Left lung (tissue), 10 donors: ENCODE measurements around the gene CCDC167. TPM values are rescaled to one million over a fixed set of nuclear protein-coding genes. Genes with fewer than 3 reads are reported as not detected.
A peak's percentile ranks its signal among the peaks of the same experiment; 100 is the strongest.

Experiments used
- ATAC-seq: fragments of 200-7000 bp; cut with Tn5 transposase; one replicate; pipeline ENCODE4 v1.9.1; 2020; ENCODE audit warnings: moderate library complexity
- DNase-seq, 4 donors: peaks; one replicate each; pipeline ENCODE4 v3.0.0-alpha.2; 2013 to 2020
- H3K27ac ChIP-seq, 2 donors: fragments of 200-600 bp; sonication (generic) in 1 of 2; one replicate each; pipeline versions ENCODE4 v1.5.0 to v1.8.0; 2020 to 2021
- H3K27me3 ChIP-seq, 2 donors: fragments of 200-600 bp; sonication (generic) in 1 of 2; one replicate each; pipeline versions ENCODE4 v1.5.0 to v1.8.0; 2020 to 2021
- H3K36me3 ChIP-seq, 2 donors: fragments of 200-600 bp; sonication (generic) in 1 of 2; one replicate each; pipeline versions ENCODE4 v1.5.0 to v1.8.0; 2020 to 2021
- H3K4me1 ChIP-seq, 2 donors: fragments of 200-600 bp; one replicate each; pipeline ENCODE4 v1.8.0; 2021
- H3K4me3 ChIP-seq, 2 donors: fragments of 200-600 bp; sonication (generic) in 1 of 2; one replicate each; pipeline versions ENCODE4 v1.5.0 to v1.8.0; 2020 to 2021; ENCODE audit warnings: mild to moderate bottlenecking in 1 of 2
- H3K9me3 ChIP-seq, 2 donors: fragments of 200-600 bp; sonication (generic) in 1 of 2; one replicate each; pipeline versions ENCODE4 v1.5.0 to v1.8.0; 2020 to 2021
- intact Hi-C, 2 donors: fragments of 100-400 bp; cut with DNase I; formaldehyde crosslinking; loops; one replicate each; pipeline versions ENCODE4 v1.11.2 to v1.14.2; 2022
- polyA plus RNA-seq, 6 donors: library from polyadenylated mRNA; unstranded; fragments of 120-200 nt; gene quantifications; one replicate each; pipeline ENCODE4 v1.2.1, GENCODE V29; 2013; ENCODE audit not compliant: insufficient read length in 6 of 6
- total RNA-seq, 2 donors: library from RNA; stranded (reverse); fragmentation: NEBNext Ultra II Directional; extraction: Animal tissue kit (Norgen Biotek cat#: 25700); gene quantifications; one replicate each; pipeline ENCODE4 v1.2.1, GENCODE V29; 2021
- TF ChIP-seq, protein P1 (sequence below), 2 donors: fragments of 200-600 bp; sonication (generic) in 1 of 2; IDR thresholded peaks; one replicate each; pipeline versions ENCODE4 v1.5.0 to v1.8.0; 2021; ENCODE audit warnings: antibody characterized with exemption in 2 of 2
- donor health status: DM: no; HTN: yes; CAD: no.
- donor health status: DM: no; HTN: no; CAD: no.

Gene CCDC167
- total and polyA plus RNA-seq, 8 donors = 18.2 to 25.2 (median 23.7) TPM

GRCh38 chr6:37507077-37507476 is 7.4 kb upstream of the CCDC167 start:
- intact Hi-C loops = no loop called here
- ATAC-seq (no peak), DNase-seq (no peak)
- H3K36me3 ChIP-seq = no peaks in the 10 kb centered on the region
- no peak overlapping the region for H3K4me3 ChIP-seq
- H3K27me3 ChIP-seq = peaks cover 0 to 16% of the 10 kb centered on the region in 2 donors
- H3K27ac ChIP-seq = no peak overlapping the region
- TF ChIP-seq, protein P1, sequence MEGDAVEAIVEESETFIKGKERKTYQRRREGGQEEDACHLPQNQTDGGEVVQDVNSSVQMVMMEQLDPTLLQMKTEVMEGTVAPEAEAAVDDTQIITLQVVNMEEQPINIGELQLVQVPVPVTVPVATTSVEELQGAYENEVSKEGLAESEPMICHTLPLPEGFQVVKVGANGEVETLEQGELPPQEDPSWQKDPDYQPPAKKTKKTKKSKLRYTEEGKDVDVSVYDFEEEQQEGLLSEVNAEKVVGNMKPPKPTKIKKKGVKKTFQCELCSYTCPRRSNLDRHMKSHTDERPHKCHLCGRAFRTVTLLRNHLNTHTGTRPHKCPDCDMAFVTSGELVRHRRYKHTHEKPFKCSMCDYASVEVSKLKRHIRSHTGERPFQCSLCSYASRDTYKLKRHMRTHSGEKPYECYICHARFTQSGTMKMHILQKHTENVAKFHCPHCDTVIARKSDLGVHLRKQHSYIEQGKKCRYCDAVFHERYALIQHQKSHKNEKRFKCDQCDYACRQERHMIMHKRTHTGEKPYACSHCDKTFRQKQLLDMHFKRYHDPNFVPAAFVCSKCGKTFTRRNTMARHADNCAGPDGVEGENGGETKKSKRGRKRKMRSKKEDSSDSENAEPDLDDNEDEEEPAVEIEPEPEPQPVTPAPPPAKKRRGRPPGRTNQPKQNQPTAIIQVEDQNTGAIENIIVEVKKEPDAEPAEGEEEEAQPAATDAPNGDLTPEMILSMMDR (IDR thresholded peaks at IDR 0.05) = no peak
- no peaks in the 10 kb centered on the region for H3K4me1 ChIP-seq
- H3K9me3 ChIP-seq = no peaks in the 10 kb centered on the region

- ATAC-seq (no peak), DNase-seq (no peak)
- Histone ChIP-seq H3K4me1 (no peaks in the 10 kb centered on the region), H3K36me3 (no peaks in the 10 kb centered on the region), H3K4me3 (no peak overlapping the region), H3K27ac (no peak overlapping the region), H3K27me3 (peaks cover 0 to 10% of the 10 kb centered on the region in 2 donors), H3K9me3 (no peaks in the 10 kb centered on the region)
- intact Hi-C loops = no loop called here
- TF ChIP-seq, protein P1 (IDR thresholded peaks at IDR 0.05) = no peak
Measured at GRCh38 chr6:37506479-37506878, 6.8 kb upstream of the CCDC167 start.

DNA sequence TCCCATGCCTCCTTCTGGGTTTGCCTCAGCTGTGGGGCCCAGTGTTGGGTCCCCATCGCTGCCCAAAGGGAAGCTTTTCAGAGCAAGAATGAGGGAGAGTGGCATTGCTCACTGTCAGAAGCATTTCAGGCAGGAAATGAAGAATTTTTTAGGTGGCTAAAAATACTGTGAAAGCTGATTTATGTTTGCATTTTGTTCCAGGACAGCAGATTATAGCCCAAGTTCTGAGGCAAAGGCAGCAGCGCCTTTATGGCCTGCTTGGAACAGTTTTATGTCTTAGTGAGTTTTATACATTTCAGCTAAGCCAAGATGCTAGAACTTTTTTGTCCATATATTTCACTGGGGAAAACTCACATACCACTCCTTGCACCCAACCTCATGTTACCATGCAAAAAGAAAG is 4.3 kb upstream of the CCDC167 start:
- ATAC-seq (no peak), DNase-seq (no peak)
- H3K36me3 ChIP-seq = no peaks in the 10 kb centered on the region
- H3K4me3 ChIP-seq = no peak overlapping the region
- no peaks in the 10 kb centered on the region for H3K9me3 ChIP-seq
- TF ChIP-seq, protein P1 (IDR thresholded peaks at IDR 0.05) = no peak
- no peaks in the 10 kb centered on the region for H3K27me3 ChIP-seq
- peak overlapping the region in 1 of 2 donors; percentile 9 for H3K27ac ChIP-seq
- intact Hi-C loops = no loop called here
- H3K4me1 ChIP-seq = peaks cover under 1 to 8% of the 10 kb centered on the region in 2 donors

- Histone ChIP-seq H3K27ac (peak overlapping the region in 1 of 2 donors; percentile 9), H3K36me3 (no peaks in the 10 kb centered on the region), H3K4me1 (peaks cover 3 to 13% of the 10 kb centered on the region in 2 donors), H3K4me3 (no peak overlapping the region), H3K9me3 (no peaks in the 10 kb centered on the region), H3K27me3 (no peaks in the 10 kb centered on the region)
- ATAC-seq = no peak
- TF ChIP-seq, protein P1 (IDR thresholded peaks at IDR 0.05) = no peak
- intact Hi-C loops = no loop called here
- DNase-seq = no peak
Measured at GRCh38 chr6:37503309-37503965, 3.7 kb upstream of the CCDC167 start.

- intact Hi-C loops = no loop called here
- TF ChIP-seq, protein P1 (IDR thresholded peaks at IDR 0.05) = no peak
- peak overlapping the region in 1 of 2 donors; percentile 41 for H3K27ac ChIP-seq
- DNase-seq = no peak
- no peaks in the 10 kb centered on the region for H3K9me3 ChIP-seq
- H3K27me3 ChIP-seq = no peaks in the 10 kb centered on the region
- peaks cover 3 to 15% of the 10 kb centered on the region in 2 donors for H3K4me1 ChIP-seq
- no peak overlapping the region for H3K4me3 ChIP-seq
- H3K36me3 ChIP-seq = no peaks in the 10 kb centered on the region
- ATAC-seq = no peak
Measured at GRCh38 chr6:37502703-37503291, 3.1 kb upstream of the CCDC167 start.
